OCI-LY7 (cell line): ENCODE results near the gene TMEM72.

Experiments used
- CTCF ChIP-seq: fragments of 200-600 bp; sonication (generic); conservative IDR thresholded peaks from 2 replicates; pipeline ENCODE4 v1.5.1; 2014; ENCODE audit warnings: mild to moderate bottlenecking, antibody characterized with exemption, low read length, moderate library complexity, mixed read lengths
- EZH2phosphoT487 ChIP-seq: fragments of 200-600 bp; sonication (generic); IDR thresholded peaks from 2 replicates; pipeline ENCODE4 v1.6.1; 2018; ENCODE audit warnings: low read depth, borderline replicate concordance, mild to moderate bottlenecking, mixed run types, antibody characterized with exemption, low read length, moderate library complexity, mixed read lengths

GRCh38 chr10:44956717-44957706 is 45.9 kb downstream of the TMEM72 start:
- TF ChIP-seq CTCF (no peak), EZH2phosphoT487 (no peak)
